Vagina (tissue), 2 donors: ENCODE data around the gene CLUH. TPM values are rescaled to one million over a fixed set of nuclear protein-coding genes. Genes with fewer than 3 reads are reported as not detected.

ENCODE experiments used
- DNase-seq, 2 donors: peaks; one replicate each; pipeline ENCODE4 v3.0.0-alpha.2; 2017; ENCODE audit errors: extremely low spot score in 2 of 2
- H3K27ac ChIP-seq: fragments of 200-600 bp; sonication (generic); one replicate; pipeline ENCODE4 v1.5.1; 2019
- H3K27me3 ChIP-seq: fragments of 200-600 bp; sonication (generic); one replicate; pipeline ENCODE4 v1.5.1; 2019
- H3K36me3 ChIP-seq, 2 donors: fragments of 200-600 bp; sonication (generic); one replicate each; pipeline ENCODE4 v1.5.1; 2017 to 2019
- H3K4me1 ChIP-seq: fragments of 200-600 bp; sonication (generic); one replicate; pipeline ENCODE4 v1.5.1; 2019
- H3K4me3 ChIP-seq, 2 donors: fragments of 200-600 bp; sonication (generic); 1 replicate in 1 of 2; 2 replicates in 1 of 2; pipeline ENCODE4 v1.5.1; 2016 to 2019
- H3K9me3 ChIP-seq: fragments of 200-600 bp; sonication (generic); one replicate; pipeline ENCODE4 v1.5.1; 2019
- POLR2A ChIP-seq, 2 donors: fragments of 450-650 bp; IDR thresholded peaks; one replicate each; pipeline ENCODE4 v1.6.1; 2017; ENCODE audit warnings: antibody characterized with exemption in 2 of 2, mild to moderate bottlenecking in 2 of 2, moderate library complexity in 2 of 2
- POLR2AphosphoS5 ChIP-seq, 2 donors: sonication (generic); formaldehyde crosslinking; IDR thresholded peaks; one replicate each; pipeline ENCODE4 v1.9.0; 2017; ENCODE audit warnings: antibody characterized with exemption in 2 of 2, mild to moderate bottlenecking in 2 of 2, low read depth in 1 of 2; ENCODE audit not compliant: insufficient read depth in 1 of 2
- intact Hi-C: fragments of 100-400 bp; cut with DNase I; formaldehyde crosslinking; loops from one replicate; pipeline ENCODE4 v1.15.1; 2023
- total RNA-seq: library from RNA; depleted of rRNA; stranded (reverse); fragments of >200 nt; gene quantifications from one replicate; pipeline ENCODE4 v1.2.3, GENCODE V29; 2016
- TF ChIP-seq, protein P1 (sequence below), 3 experiments: fragments of 450-650 bp in 2 of 3; fragments of 200-600 bp in 1 of 3; sonication (generic) in 1 of 3; IDR thresholded peaks; one replicate each; pipeline ENCODE4 v1.5.1; 2017 to 2019; ENCODE audit warnings: antibody characterized with exemption in 3 of 3, mild to moderate bottlenecking in 2 of 3, moderate library complexity in 2 of 3

Gene CLUH
- total RNA-seq, 1 donor from 2014 or later = 52.3 TPM

DNA sequence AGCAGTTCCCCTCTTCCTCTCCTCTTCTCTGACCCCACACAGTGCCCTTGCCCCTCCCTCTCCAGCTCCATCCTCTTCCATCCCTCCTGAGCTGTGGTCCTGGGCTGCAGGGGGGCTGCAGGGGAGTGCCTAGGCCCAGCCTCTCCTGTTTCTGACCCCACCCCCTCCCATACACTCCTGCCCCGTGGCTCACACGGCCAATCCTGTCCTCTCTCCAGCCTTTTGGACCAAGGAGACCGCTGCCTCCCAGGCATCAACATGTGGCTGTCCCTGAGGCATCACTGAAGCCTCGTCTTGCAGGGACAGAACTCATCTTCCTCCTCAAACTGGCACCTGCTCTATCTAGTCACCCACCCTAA lies 6.7 kb downstream of the CLUH start:
- H3K4me3 ChIP-seq = no peak overlapping the region
- intact Hi-C loops = no loop called here
- H3K27me3 ChIP-seq = no peaks in the 10 kb centered on the region
- no peak for TF ChIP-seq POLR2AphosphoS5 (IDR thresholded peaks at IDR 0.05; ENCODE audit: insufficient read depth in 1 of 2, low read depth in 1 of 2)
- no peak for TF ChIP-seq POLR2A (IDR thresholded peaks at IDR 0.05)
- TF ChIP-seq, protein P1, sequence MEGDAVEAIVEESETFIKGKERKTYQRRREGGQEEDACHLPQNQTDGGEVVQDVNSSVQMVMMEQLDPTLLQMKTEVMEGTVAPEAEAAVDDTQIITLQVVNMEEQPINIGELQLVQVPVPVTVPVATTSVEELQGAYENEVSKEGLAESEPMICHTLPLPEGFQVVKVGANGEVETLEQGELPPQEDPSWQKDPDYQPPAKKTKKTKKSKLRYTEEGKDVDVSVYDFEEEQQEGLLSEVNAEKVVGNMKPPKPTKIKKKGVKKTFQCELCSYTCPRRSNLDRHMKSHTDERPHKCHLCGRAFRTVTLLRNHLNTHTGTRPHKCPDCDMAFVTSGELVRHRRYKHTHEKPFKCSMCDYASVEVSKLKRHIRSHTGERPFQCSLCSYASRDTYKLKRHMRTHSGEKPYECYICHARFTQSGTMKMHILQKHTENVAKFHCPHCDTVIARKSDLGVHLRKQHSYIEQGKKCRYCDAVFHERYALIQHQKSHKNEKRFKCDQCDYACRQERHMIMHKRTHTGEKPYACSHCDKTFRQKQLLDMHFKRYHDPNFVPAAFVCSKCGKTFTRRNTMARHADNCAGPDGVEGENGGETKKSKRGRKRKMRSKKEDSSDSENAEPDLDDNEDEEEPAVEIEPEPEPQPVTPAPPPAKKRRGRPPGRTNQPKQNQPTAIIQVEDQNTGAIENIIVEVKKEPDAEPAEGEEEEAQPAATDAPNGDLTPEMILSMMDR (IDR thresholded peaks at IDR 0.05) = no peak
- no peaks in the 10 kb centered on the region for H3K9me3 ChIP-seq
- no peak for DNase-seq
- H3K27ac ChIP-seq = no peak overlapping the region
- peaks cover 0 to 40% of the 10 kb centered on the region in 2 donors for H3K36me3 ChIP-seq
- peaks cover 37% of the 10 kb centered on the region for H3K4me1 ChIP-seq

DNA sequence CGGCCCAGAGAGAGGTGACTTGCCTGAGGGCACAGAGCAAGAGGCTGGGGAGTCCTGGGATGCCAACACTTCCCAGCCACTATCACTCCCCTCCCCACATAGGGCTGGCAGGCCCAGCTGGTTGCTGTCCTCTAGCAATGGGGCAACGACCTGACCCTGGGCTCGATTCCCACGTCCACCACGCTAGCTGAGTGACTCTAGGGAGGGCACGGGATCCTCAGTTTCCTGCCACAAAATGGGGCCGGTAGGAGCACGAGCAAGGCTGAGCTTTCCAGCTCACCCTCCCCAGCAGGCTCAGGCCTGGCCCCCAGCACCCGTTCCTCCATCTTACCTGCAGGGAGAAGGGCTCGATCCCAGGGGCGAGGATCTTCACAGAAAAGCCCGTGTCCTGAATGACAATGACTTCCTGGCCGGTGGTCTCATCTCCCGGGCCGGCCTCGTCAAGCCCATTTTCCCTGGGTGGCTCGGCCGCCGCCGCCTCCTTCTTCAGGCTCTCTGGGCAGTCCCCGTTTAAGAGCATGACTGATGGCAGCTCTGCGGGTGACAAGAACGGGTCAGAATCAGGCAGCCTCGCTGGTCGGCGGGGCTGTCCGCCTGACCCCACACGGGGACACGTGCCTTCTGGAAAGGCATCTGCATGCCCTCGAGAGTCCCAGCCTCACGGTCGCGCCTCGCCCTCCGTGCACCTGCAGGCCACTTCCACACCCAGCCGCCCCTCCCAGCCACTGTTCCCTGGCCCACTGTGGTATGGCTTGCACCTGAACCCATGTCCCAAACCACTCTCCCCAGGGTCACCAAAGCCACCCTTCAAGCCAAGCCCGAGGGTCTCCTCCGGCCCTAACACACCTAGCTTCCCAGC lies 7.3 kb downstream of the CLUH start:
- Histone ChIP-seq H3K27me3 (no peaks in the 10 kb centered on the region), H3K4me3 (no peak overlapping the region), H3K9me3 (no peaks in the 10 kb centered on the region), H3K36me3 (peaks cover 0 to 42% of the 10 kb centered on the region in 2 donors), H3K4me1 (peaks cover 31% of the 10 kb centered on the region), H3K27ac (no peak overlapping the region)
- intact Hi-C loops = no loop called here
- no peak for DNase-seq
- TF ChIP-seq, protein P1 (IDR thresholded peaks at IDR 0.05) = no peak
- TF ChIP-seq POLR2A (IDR thresholded peaks at IDR 0.05) (no peak), POLR2AphosphoS5 (IDR thresholded peaks at IDR 0.05; ENCODE audit: insufficient read depth in 1 of 2, low read depth in 1 of 2) (no peak)

DNA sequence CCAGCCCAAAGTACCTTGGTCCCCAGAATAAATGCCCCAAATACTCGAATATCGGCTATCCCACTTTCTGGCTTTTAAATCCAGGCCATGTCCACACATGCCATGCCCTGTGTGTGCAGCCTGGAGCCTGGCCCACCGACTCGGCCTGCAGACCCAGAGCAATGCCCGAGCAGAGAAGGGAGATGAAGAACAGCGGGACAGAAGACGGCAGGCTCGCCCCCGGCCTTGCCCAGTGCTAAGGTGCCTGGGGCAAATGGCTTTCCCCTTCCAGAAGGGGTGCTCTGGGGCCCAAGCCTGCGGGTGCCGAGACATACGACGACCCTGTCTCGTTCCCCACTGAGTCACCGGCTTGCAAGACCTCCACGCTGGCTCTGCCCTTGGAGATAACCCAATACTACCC lies 8.0 kb downstream of the CLUH start:
- Histone ChIP-seq H3K27ac (no peak overlapping the region), H3K27me3 (no peaks in the 10 kb centered on the region), H3K9me3 (no peaks in the 10 kb centered on the region), H3K4me3 (no peak overlapping the region), H3K4me1 (peaks cover 24% of the 10 kb centered on the region), H3K36me3 (peaks cover 0 to 48% of the 10 kb centered on the region in 2 donors)
- TF ChIP-seq POLR2A (IDR thresholded peaks at IDR 0.05) = no peak
- TF ChIP-seq, protein P1 (IDR thresholded peaks at IDR 0.05) = no peak
- no peak for TF ChIP-seq POLR2AphosphoS5 (IDR thresholded peaks at IDR 0.05; ENCODE audit: insufficient read depth in 1 of 2, low read depth in 1 of 2)
- intact Hi-C loops = no loop called here
- DNase-seq = no peak

DNA sequence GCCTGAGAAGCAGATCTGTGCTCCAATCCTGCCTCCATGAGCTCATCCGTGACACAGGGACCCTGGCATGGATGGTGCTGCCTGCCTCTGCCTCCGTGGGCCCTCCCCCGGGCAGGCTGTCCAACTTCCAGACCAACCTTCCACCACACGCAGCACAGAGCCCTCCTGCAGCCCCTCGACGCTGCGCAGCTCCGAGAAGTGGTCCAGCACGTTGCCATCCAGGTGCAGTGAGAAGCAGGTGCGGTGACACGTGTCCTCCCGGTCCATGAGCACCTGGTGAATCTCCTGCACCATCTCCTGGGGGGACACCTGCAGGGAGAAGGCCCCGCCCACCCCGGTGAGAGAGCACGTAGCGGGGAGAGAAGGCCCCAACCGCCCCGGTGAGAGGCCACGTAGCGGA lies 8.4 kb downstream of the CLUH start:
- Histone ChIP-seq H3K9me3 (no peaks in the 10 kb centered on the region), H3K4me1 (peaks cover 20% of the 10 kb centered on the region), H3K27me3 (no peaks in the 10 kb centered on the region), H3K4me3 (no peak overlapping the region), H3K27ac (no peak overlapping the region), H3K36me3 (peaks cover 0 to 52% of the 10 kb centered on the region in 2 donors)
- TF ChIP-seq, protein P1 (IDR thresholded peaks at IDR 0.05) = no peak
- TF ChIP-seq POLR2AphosphoS5 (IDR thresholded peaks at IDR 0.05; ENCODE audit: insufficient read depth in 1 of 2, low read depth in 1 of 2) = no peak
- TF ChIP-seq POLR2A (IDR thresholded peaks at IDR 0.05) = no peak
- intact Hi-C loops = no loop called here
- DNase-seq = no peak
